Measurements from ENCODE around the gene NPTX1.

Gene NPTX1

GRCh38 chr17:80442323-80442659, 34.1 kb downstream of the NPTX1 start:
- Histone ChIP-seq H3K27ac (ENCODE audit: low read depth, low read length) (no peak overlapping the region), H3K27me3 (ENCODE audit: control insufficient read depth, insufficient read depth, low read length) (no peaks in the 10 kb centered on the region), H3K36me3 (ENCODE audit: control insufficient read depth, insufficient read depth, low read length) (no peaks in the 10 kb centered on the region), H3K4me1 (ENCODE audit: control insufficient read depth, insufficient read depth, low read length) (no peaks in the 10 kb centered on the region), H3K9ac (ENCODE audit: low read length) (no peak overlapping the region), H3K4me3 (ENCODE audit: low read length) (no peak overlapping the region)

DNA sequence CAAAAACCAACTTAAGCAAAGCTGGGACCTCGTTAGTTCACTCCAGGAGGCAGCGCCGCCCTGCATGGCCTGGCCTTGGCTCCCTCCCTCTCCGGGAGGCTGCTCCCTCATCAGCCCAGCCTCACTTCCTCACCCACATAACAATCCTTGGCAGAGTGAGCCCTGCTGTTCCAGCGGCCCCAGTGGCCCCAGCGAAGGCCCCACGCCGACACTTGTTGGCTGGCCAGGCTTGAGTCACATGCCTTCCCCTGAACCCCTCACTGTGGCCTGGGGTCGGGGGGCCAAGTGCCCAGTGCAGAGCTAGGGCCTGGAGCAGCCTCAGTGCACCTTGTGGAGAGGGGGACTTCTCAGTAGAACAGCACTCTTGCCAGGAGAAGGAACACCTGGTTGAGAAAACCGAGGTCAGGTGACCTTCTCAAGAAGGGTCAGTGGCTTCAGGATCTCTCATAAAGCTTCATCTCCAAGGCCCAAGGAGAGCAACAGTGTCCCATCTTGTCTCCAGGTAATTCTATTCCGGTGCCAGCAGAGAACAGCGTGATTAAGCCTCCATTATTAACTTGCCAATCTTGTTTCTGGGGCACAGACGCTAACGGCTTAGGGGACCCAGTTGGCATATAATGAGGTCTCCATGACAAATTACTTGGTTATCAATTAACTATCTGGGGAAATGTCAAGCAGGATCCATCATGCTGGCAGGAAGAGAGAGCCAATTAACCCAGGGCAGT, 34.6 kb downstream of the NPTX1 start:
- no peaks in the 10 kb centered on the region for H3K36me3 ChIP-seq (ENCODE audit: control insufficient read depth, insufficient read depth, low read length)
- H3K27me3 ChIP-seq (ENCODE audit: control insufficient read depth, insufficient read depth, low read length), result no peaks in the 10 kb centered on the region
- H3K9ac ChIP-seq (ENCODE audit: low read length), result no peak overlapping the region
- H3K4me3 ChIP-seq (ENCODE audit: low read length), result no peak overlapping the region
- H3K4me1 ChIP-seq (ENCODE audit: control insufficient read depth, insufficient read depth, low read length), result no peaks in the 10 kb centered on the region
- no peak overlapping the region for H3K27ac ChIP-seq (ENCODE audit: low read depth, low read length)

- no peaks in the 10 kb centered on the region for H3K27me3 ChIP-seq (ENCODE audit: control insufficient read depth, insufficient read depth, low read length)
- H3K9ac ChIP-seq (ENCODE audit: low read length), result no peak overlapping the region
- no peaks in the 10 kb centered on the region for H3K36me3 ChIP-seq (ENCODE audit: control insufficient read depth, insufficient read depth, low read length)
- no peak overlapping the region for H3K27ac ChIP-seq (ENCODE audit: low read depth, low read length)
- H3K4me3 ChIP-seq (ENCODE audit: low read length), result no peak overlapping the region
- H3K4me1 ChIP-seq (ENCODE audit: control insufficient read depth, insufficient read depth, low read length), result no peaks in the 10 kb centered on the region
These were observed 35.3 kb downstream of the NPTX1 start for GRCh38 chr17:80441133-80441578.

DNA sequence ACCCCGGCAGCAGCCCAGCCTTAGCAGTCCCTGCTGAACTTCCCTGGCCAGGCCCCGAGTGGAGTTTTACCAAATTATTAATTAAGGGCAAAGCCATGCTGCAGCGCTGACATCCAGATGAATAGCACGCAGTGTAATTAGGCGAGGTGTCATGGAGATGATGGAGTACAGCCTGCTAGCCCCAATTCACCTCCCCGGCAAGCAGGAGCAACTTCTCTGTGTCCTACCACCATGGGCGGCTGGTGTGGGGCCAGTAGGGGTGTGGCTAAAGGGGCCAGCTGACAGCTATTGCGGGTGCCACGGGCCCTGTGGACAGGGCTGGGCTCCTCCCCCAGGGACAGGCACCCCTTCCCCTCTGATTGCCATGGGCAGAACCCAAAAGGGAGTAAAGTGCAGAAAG, 36.9 kb downstream of the NPTX1 start:
- Histone ChIP-seq H3K4me3 (ENCODE audit: low read length) (no peak overlapping the region), H3K4me1 (ENCODE audit: control insufficient read depth, insufficient read depth, low read length) (no peaks in the 10 kb centered on the region), H3K27ac (ENCODE audit: low read depth, low read length) (no peak overlapping the region), H3K27me3 (ENCODE audit: control insufficient read depth, insufficient read depth, low read length) (no peaks in the 10 kb centered on the region), H3K36me3 (ENCODE audit: control insufficient read depth, insufficient read depth, low read length) (no peaks in the 10 kb centered on the region), H3K9ac (ENCODE audit: low read length) (no peak overlapping the region)

GRCh38 chr17:80438806-80439205, 37.6 kb downstream of the NPTX1 start:
- Histone ChIP-seq H3K4me3 (ENCODE audit: low read length) (no peak overlapping the region), H3K4me1 (ENCODE audit: control insufficient read depth, insufficient read depth, low read length) (no peaks in the 10 kb centered on the region), H3K27ac (ENCODE audit: low read depth, low read length) (no peak overlapping the region), H3K9ac (ENCODE audit: low read length) (no peak overlapping the region), H3K27me3 (ENCODE audit: control insufficient read depth, insufficient read depth, low read length) (no peaks in the 10 kb centered on the region), H3K36me3 (ENCODE audit: control insufficient read depth, insufficient read depth, low read length) (no peaks in the 10 kb centered on the region)

DNA sequence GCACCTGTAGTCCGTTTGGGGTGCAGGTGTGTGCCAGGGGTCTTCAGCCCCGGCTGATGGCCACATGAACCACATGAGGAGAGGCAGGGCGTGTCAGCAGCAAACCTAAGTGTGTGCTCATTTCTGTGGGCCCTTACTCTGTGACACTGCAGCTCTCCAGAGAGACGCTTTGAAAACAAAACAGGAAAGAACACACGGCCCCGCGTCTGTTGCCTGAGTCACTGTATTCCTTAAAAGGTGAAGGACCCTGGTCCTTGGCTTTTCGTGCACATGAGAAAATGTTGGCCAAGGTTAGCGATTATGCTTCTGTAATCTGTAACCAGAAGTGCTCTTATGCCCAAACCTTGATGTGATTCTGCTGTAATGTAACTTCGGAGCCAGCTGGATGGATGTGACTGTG, 38.9 kb downstream of the NPTX1 start:
- no peak overlapping the region for H3K9ac ChIP-seq (ENCODE audit: low read length)
- H3K4me1 ChIP-seq (ENCODE audit: control insufficient read depth, insufficient read depth, low read length), result no peaks in the 10 kb centered on the region
- H3K4me3 ChIP-seq (ENCODE audit: low read length), result no peak overlapping the region
- H3K36me3 ChIP-seq (ENCODE audit: control insufficient read depth, insufficient read depth, low read length), result no peaks in the 10 kb centered on the region
- no peak overlapping the region for H3K27ac ChIP-seq (ENCODE audit: low read depth, low read length)
- no peaks in the 10 kb centered on the region for H3K27me3 ChIP-seq (ENCODE audit: control insufficient read depth, insufficient read depth, low read length)

GRCh38 chr17:80433916-80434666, 42.3 kb downstream of the NPTX1 start:
- Histone ChIP-seq H3K4me3 (ENCODE audit: low read length) (no peak overlapping the region), H3K27ac (ENCODE audit: low read depth, low read length) (no peak overlapping the region), H3K36me3 (ENCODE audit: control insufficient read depth, insufficient read depth, low read length) (peaks cover under 1% of the 10 kb centered on the region), H3K27me3 (ENCODE audit: control insufficient read depth, insufficient read depth, low read length) (no peaks in the 10 kb centered on the region), H3K4me1 (ENCODE audit: control insufficient read depth, insufficient read depth, low read length) (no peaks in the 10 kb centered on the region), H3K9ac (ENCODE audit: low read length) (no peak overlapping the region)

GRCh38 chr17:80432961-80433550, 43.4 kb downstream of the NPTX1 start:
- peaks cover 4% of the 10 kb centered on the region for H3K36me3 ChIP-seq (ENCODE audit: control insufficient read depth, insufficient read depth, low read length)
- no peak overlapping the region for H3K27ac ChIP-seq (ENCODE audit: low read depth, low read length)
- H3K4me3 ChIP-seq (ENCODE audit: low read length), result no peak overlapping the region
- H3K4me1 ChIP-seq (ENCODE audit: control insufficient read depth, insufficient read depth, low read length), result no peaks in the 10 kb centered on the region
- no peaks in the 10 kb centered on the region for H3K27me3 ChIP-seq (ENCODE audit: control insufficient read depth, insufficient read depth, low read length)
- no peak overlapping the region for H3K9ac ChIP-seq (ENCODE audit: low read length)

GRCh38 chr17:80432350-80432955, 44.0 kb downstream of the NPTX1 start:
- Histone ChIP-seq H3K9ac (ENCODE audit: low read length) (no peak overlapping the region), H3K27ac (ENCODE audit: low read depth, low read length) (no peak overlapping the region), H3K27me3 (ENCODE audit: control insufficient read depth, insufficient read depth, low read length) (no peaks in the 10 kb centered on the region), H3K4me1 (ENCODE audit: control insufficient read depth, insufficient read depth, low read length) (no peaks in the 10 kb centered on the region), H3K4me3 (ENCODE audit: low read length) (no peak overlapping the region), H3K36me3 (ENCODE audit: control insufficient read depth, insufficient read depth, low read length) (peaks cover 4% of the 10 kb centered on the region)

GRCh38 chr17:80431246-80432195, 44.9 kb downstream of the NPTX1 start:
- no peak overlapping the region for H3K27ac ChIP-seq (ENCODE audit: low read depth, low read length)
- H3K4me3 ChIP-seq (ENCODE audit: low read length), result no peak overlapping the region
- H3K27me3 ChIP-seq (ENCODE audit: control insufficient read depth, insufficient read depth, low read length), result no peaks in the 10 kb centered on the region
- no peak overlapping the region for H3K9ac ChIP-seq (ENCODE audit: low read length)
- H3K4me1 ChIP-seq (ENCODE audit: control insufficient read depth, insufficient read depth, low read length), result peaks cover 2% of the 10 kb centered on the region
- peaks cover 4% of the 10 kb centered on the region for H3K36me3 ChIP-seq (ENCODE audit: control insufficient read depth, insufficient read depth, low read length)

DNA sequence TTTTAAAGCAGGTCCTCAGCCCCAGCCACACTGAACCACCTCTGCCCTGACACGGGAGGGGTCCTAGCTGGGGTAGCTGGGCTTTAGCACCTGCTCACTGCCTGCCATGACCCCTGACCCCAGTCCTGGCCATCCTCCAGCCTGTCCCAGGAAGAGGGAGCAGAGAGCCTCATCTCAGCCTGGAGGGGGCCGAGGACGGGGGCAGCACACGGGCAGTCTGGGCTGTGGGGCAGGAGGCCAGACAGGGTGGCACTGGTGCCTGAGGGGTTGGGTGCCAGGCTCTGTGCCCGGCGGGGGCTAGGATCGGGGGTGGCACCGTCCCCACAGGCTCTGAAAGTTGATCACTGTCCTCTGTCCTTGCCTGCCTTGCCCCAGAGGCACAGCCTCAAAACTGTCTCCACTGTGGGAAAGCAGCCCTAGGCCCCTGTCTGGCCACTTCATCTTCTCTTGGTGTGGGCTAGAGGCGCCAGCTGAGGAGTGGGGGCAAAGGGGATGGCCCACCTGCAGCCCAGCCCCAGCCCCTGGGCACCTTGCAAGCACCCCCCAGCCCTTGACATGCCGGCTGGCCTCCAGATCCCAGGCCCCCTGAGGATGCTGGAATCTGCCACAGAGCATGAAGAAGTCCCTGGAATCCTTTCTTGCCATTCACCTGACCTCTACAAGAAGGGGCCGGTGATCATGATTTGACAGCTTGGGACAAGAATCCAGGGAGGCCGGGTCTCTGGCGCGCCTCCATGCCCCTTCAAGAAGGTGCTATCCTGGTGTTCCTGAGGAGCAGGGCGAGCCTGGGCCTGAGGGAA, 45.8 kb downstream of the NPTX1 start:
- Histone ChIP-seq H3K27me3 (ENCODE audit: control insufficient read depth, insufficient read depth, low read length) (no peaks in the 10 kb centered on the region), H3K4me3 (ENCODE audit: low read length) (no peak overlapping the region), H3K4me1 (ENCODE audit: control insufficient read depth, insufficient read depth, low read length) (peaks cover 2% of the 10 kb centered on the region), H3K9ac (ENCODE audit: low read length) (no peak overlapping the region), H3K27ac (ENCODE audit: low read depth, low read length) (no peak overlapping the region), H3K36me3 (ENCODE audit: control insufficient read depth, insufficient read depth, low read length) (peaks cover 4% of the 10 kb centered on the region)

Measured in rectal smooth muscle tissue (tissue), 1 donor.